Heart right ventricle (tissue), 16 donors: Measurements from ENCODE around the gene PDE7B. TPM values are rescaled to one million over a fixed set of nuclear protein-coding genes. Genes with fewer than 3 reads are reported as not detected.

Experiments
- ATAC-seq, 8 donors: fragments of 200-7000 bp; cut with Tn5 transposase; one replicate each; pipeline ENCODE4 v1.9.1; 2020; ENCODE audit warnings: mild to moderate bottlenecking in 8 of 8, moderate library complexity in 8 of 8, moderate number of reproducible peaks in 1 of 8
- DNase-seq, 2 donors: peaks; one replicate each; pipeline ENCODE4 v3.0.0-alpha.2; 2020
- H3K27ac ChIP-seq, 10 donors: fragments of 200-600 bp; sonication (generic) in 2 of 10; one replicate each; pipeline versions ENCODE4 v1.5.0 to v1.8.0; 2020 to 2022; ENCODE audit warnings: mild to moderate bottlenecking in 3 of 10
- H3K27me3 ChIP-seq, 7 donors: fragments of 200-600 bp; one replicate each; pipeline ENCODE4 v1.8.0; 2021 to 2022; ENCODE audit warnings: mild to moderate bottlenecking in 2 of 7
- H3K36me3 ChIP-seq, 9 donors: fragments of 200-600 bp; sonication (generic) in 1 of 9; one replicate each; pipeline versions ENCODE4 v1.5.0 to v1.8.0; 2020 to 2022; ENCODE audit warnings: mild to moderate bottlenecking in 2 of 9
- H3K4me1 ChIP-seq, 9 donors: fragments of 200-600 bp; sonication (generic) in 1 of 9; one replicate each; pipeline versions ENCODE4 v1.5.0 to v1.8.0; 2020 to 2022; ENCODE audit warnings: mild to moderate bottlenecking in 4 of 9
- H3K4me3 ChIP-seq, 10 donors: fragments of 200-600 bp; sonication (generic) in 2 of 10; one replicate each; pipeline versions ENCODE4 v1.5.0 to v1.8.0; 2020 to 2022; ENCODE audit warnings: mild to moderate bottlenecking in 7 of 10, moderate library complexity in 2 of 10
- H3K9me3 ChIP-seq, 11 donors: fragments of 200-600 bp in 10 of 11; sonication (generic) in 2 of 11; one replicate each; pipeline versions ENCODE4 v1.5.0 to v1.8.0; 2013 to 2022; ENCODE audit warnings: mild to moderate bottlenecking in 2 of 11, control low read depth in 1 of 11, moderate library complexity in 1 of 11
- CTCF ChIP-seq, 9 donors: fragments of 200-600 bp; sonication (generic) in 2 of 9; IDR thresholded peaks; one replicate each; pipeline versions ENCODE4 v1.5.0 to v1.8.0; 2021 to 2022; ENCODE audit warnings: antibody characterized with exemption in 9 of 9, mild to moderate bottlenecking in 5 of 9, moderate library complexity in 1 of 9
- WGBS, 2 donors: extraction: QIAGEN DNeasy Blood & Tissue Kit; methylation state at CpG; one replicate each; pipeline ENCODE4 v1.1.7; 2013; ENCODE audit warnings: inconsistent platforms in 1 of 2; 5-methylcytosine and 5-hydroxymethylcytosine counted together
- intact Hi-C, 10 donors: fragments of 100-400 bp; cut with DNase I; formaldehyde crosslinking; loops; one replicate each; pipeline versions ENCODE4 v1.11.1 to v1.14.2; 2022
- polyA plus RNA-seq, 2 donors: library from polyadenylated mRNA; stranded (reverse); fragments of 200-250 nt; gene quantifications; one replicate each; pipeline ENCODE4 v1.2.3, GENCODE V29; 2013
- total RNA-seq, 10 donors: library from RNA; stranded (reverse); fragmentation: NEBNext Ultra II Directional in 3 of 10; extraction: Animal tissue kit (Norgen Biotek cat#: 25700) in 3 of 10; gene quantifications; one replicate each; pipeline versions ENCODE4 v1.2.1 to v1.2.4, GENCODE V29; 2021 to 2023
- donor health status: Arrhythmogenic right ventricular cardiomyopathy.
- donor health status: ischemic (EF 13 %, LVEDD 7.1; RV severe dilation, severe dysfunction).
- donor health status: healthy with polysubstance abuse.
- donor health status: DM: no; HTN: yes; CAD: no.
- donor health status: DM: no; HTN: no; CAD: no.
- donor health status: ischemic (EF 25% LVEDD 6.9; RV normal size, moderate dysfunction).
- donor health status: ischemic (EF 25% LVEDD 5.7; RV mildly dilated, moderate dysfunction).
- donor health status: healthy.
- donor health status: DM: yes; HTN: yes; CAD: no.
- donor health status: Ischemic cardiomyopathy.
- donor health status: ischemic (EF 35%, LVEDD 5.7; RV mildly dilated, moderate dysfunction).
- donor health status: nonischemic (EF 11% LVEDD 7.7; RV severe dilation, severe dysfunction).
- donor health status: DM: yes; HTN: yes; CAD: no.
- donor health status: PGD.
- donor health status: ischemic (EF 29% LVEDD 5.4; RV normal size, mild dysfunction).
- donor health status: nonischemic (EF 23%, LVEDD 6.1; RV moderate dilation, normal function).

Gene PDE7B
- total and polyA plus RNA-seq, 12 donors: 3.7 to 19.6 (median 10.8) TPM

GRCh38 chr6:135888818-135889217 is 37.3 kb downstream of the PDE7B start:
- no peak for TF ChIP-seq CTCF (IDR thresholded peaks at IDR 0.05)
- Histone ChIP-seq H3K4me1 (no peaks in the 10 kb centered on the region), H3K36me3 (no peaks in the 10 kb centered on the region), H3K9me3 (no peaks in the 10 kb centered on the region), H3K27ac (no peak overlapping the region), H3K4me3 (no peak overlapping the region), H3K27me3 (no peaks in the 10 kb centered on the region)
- DNase-seq (no peak), ATAC-seq (no peak)
- intact Hi-C loops: no loop called here

DNA sequence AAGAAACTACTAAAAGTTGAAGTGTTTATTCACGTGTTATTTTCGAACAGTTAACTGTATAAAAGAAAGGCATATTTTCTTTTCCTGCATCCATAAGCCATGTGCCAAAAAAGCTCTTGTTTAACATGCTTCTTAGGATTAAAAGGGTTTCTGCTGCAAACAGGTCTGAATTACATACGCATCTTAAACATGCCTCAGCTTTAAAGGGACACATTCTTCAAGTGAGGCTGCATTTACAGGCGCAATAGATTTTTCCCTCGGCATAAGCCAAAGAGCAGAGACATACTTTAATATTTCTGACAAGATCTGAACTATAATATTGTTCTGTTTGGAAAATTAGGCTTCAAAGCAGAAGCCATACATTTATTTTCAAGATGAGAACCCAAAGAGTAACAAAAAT is 39.4 kb downstream of the PDE7B start:
- DNase-seq: no peak
- H3K27ac ChIP-seq: no peak overlapping the region
- no peak for ATAC-seq
- no peak for TF ChIP-seq CTCF (IDR thresholded peaks at IDR 0.05)
- no peaks in the 10 kb centered on the region for H3K27me3 ChIP-seq
- no peaks in the 10 kb centered on the region for H3K4me1 ChIP-seq
- 91 to 92% methylated on average over 5 of the region's 5 CpGs for WGBS, 2 donors
- H3K4me3 ChIP-seq: no peak overlapping the region
- H3K9me3 ChIP-seq: no peaks in the 10 kb centered on the region
- intact Hi-C loops: no loop called here
- H3K36me3 ChIP-seq: peaks cover 0 to 6% (median 0%) of the 10 kb centered on the region in 9 donors

DNA sequence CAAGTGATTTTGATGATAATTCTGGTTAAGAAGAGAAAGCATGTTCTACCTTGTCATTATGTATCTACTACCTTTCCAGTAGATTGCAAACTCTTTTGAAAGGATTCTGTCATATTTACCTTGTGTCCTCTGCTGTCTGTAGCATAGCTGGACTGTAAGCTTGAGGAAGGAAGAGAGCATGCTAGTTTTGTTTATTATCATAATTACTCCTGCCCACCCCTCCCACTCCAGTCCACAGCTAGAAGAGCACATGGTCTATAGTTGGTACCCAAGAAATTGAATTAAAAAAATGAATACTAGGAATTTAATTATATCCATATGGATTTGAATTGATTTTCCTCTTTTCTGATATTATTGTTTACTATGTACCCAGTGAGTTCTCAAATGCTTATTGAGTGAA is 40.2 kb downstream of the PDE7B start:
- no peaks in the 10 kb centered on the region for H3K27me3 ChIP-seq
- ATAC-seq: no peak
- no peak for DNase-seq
- no peak overlapping the region for H3K4me3 ChIP-seq
- H3K4me1 ChIP-seq: no peaks in the 10 kb centered on the region
- TF ChIP-seq CTCF (IDR thresholded peaks at IDR 0.05): no peak
- peaks cover 0 to 6% (median 0%) of the 10 kb centered on the region in 9 donors for H3K36me3 ChIP-seq
- no peak overlapping the region for H3K27ac ChIP-seq
- intact Hi-C loops: no loop called here
- no peaks in the 10 kb centered on the region for H3K9me3 ChIP-seq

DNA sequence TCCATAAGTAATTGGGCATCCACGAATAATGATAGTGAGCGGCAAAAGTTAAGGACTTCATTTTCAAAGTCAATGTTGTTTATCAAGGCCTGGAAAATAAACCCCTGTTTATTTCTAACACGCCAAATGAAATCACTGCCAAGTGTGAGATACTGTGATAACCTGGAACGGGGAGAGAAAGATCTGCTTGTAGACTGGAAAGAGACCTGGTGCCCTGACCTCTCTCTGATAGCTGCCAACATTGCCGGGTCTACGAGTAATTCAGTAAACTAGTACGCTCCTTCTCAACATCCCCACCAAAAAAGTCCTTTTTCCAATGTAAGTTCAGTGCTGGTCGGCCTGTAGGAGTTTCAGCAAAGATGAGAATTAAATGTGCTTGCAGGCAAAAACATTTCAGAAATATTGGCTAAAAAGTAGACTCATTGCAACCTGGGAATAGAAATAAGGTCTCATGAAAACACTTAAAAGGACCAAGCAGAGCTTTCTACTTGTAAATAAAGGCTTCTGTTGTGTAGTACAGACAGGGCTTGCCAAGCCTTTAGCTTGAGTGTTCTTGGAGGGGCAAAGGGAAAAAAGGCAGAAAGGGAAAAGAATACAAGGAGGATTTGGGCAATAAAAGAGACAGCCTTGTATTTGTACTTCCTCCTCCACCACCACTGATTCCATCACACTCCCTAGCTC is 43.9 kb downstream of the PDE7B start:
- H3K27ac ChIP-seq: no peak overlapping the region
- H3K36me3 ChIP-seq: peaks cover 0 to 6% (median 0%) of the 10 kb centered on the region in 9 donors
- ATAC-seq: no peak
- DNase-seq: no peak
- H3K4me1 ChIP-seq: no peaks in the 10 kb centered on the region
- intact Hi-C loops: no loop called here
- no peaks in the 10 kb centered on the region for H3K9me3 ChIP-seq
- 87 to 89% methylated on average over 8 of the region's 8 CpGs for WGBS, 2 donors
- TF ChIP-seq CTCF (IDR thresholded peaks at IDR 0.05): no peak
- no peak overlapping the region for H3K4me3 ChIP-seq
- no peaks in the 10 kb centered on the region for H3K27me3 ChIP-seq
